ENCODE data around the gene UBN2.

DNA sequence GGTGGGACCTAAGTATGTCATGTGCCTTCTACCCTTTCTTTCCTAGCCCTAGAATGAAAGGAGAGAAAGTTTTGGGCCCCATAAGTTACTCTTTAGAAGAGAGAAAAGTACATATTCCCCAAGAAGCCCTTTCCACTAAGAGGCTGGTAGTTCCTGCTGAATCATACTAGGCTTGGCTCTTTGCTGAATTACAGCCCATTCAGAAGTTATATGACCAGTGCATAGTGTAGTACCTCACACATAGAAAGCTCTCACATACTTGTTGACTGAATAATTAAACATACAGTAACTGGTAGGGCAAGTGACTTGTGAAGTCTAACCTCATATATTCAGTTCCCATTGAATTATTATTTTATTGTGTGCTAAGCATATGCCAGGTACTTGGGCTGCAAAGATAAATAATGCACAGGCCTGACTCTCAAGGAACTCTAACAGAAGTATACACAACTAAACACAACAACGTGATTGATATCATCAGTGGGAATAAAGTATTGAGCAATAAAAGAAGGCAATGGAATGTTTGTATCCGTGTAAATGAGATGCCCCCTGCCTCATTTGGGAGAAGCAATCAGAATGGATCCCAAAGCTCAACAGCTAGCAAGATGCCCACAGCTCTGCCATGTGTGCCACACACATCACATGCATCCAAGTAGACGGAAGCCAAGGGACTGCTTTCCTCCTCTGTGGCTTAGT is 38.9 kb upstream of the UBN2 start:
- TF ChIP-seq, protein P1, sequence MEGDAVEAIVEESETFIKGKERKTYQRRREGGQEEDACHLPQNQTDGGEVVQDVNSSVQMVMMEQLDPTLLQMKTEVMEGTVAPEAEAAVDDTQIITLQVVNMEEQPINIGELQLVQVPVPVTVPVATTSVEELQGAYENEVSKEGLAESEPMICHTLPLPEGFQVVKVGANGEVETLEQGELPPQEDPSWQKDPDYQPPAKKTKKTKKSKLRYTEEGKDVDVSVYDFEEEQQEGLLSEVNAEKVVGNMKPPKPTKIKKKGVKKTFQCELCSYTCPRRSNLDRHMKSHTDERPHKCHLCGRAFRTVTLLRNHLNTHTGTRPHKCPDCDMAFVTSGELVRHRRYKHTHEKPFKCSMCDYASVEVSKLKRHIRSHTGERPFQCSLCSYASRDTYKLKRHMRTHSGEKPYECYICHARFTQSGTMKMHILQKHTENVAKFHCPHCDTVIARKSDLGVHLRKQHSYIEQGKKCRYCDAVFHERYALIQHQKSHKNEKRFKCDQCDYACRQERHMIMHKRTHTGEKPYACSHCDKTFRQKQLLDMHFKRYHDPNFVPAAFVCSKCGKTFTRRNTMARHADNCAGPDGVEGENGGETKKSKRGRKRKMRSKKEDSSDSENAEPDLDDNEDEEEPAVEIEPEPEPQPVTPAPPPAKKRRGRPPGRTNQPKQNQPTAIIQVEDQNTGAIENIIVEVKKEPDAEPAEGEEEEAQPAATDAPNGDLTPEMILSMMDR (IDR thresholded peaks at IDR 0.05; ENCODE audit: insufficient read depth, low read length, poor library complexity, severe bottlenecking): no peak
- no peak for TF ChIP-seq EZH2phosphoT487 (conservative IDR thresholded peaks at IDR 0.05; ENCODE audit: low read length)

Measured in SU-DHL-6 (cell line).